GM19463 (cell line): ENCODE data around the gene OR7A5.
"Not testable (repeated sequence)": the region's sequence is repeated elsewhere in the genome, so short reads cannot be mapped to it uniquely, and the experiment has no call there.

Source experiments
- ATAC-seq: cut with Tn5 transposase; IDR thresholded peaks from one replicate; pipeline ENCODE4 v1.9.1; 2021; ENCODE audit warnings: mild to moderate bottlenecking, moderate library complexity; ENCODE audit not compliant: unreplicated experiment

OR7A5 gene

GRCh38 chr19:14785102-14785793 is 49.7 kb downstream of the OR7A5 start:
- ATAC-seq: peak; percentile 23

- ATAC-seq: peak; percentile 58
These were observed 50.3 kb downstream of the OR7A5 start for GRCh38 chr19:14784730-14785101.

DNA sequence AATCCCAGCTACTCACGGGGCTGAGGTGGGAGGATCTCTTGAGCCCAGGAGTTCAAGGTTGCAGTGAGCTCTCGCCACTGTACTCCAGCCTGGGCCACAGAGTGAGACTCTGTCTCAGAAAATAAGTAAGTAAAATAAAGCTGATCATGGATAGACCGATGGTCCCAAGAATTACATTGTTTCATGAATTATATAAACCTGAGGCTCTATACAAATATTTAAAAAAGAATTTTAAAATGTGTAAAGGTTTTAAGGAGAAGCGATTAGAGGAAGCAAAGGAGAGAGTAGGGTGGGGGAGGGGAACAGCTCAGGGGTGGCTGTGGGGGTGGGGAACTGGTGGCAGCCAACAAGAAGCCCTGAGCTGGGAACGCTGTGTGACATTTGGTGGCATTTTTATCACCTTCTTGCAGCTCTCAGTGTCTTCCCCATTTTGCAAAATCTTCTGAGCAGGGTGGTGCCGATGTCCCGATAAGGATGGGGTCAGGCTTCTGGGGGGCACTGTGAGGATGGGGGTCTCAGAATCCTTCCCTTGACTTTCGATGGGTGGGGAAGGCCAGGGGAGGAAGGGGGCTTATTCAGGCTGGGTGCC is 51.5 kb downstream of the OR7A5 start:
- ATAC-seq: not testable (repeated sequence)

DNA sequence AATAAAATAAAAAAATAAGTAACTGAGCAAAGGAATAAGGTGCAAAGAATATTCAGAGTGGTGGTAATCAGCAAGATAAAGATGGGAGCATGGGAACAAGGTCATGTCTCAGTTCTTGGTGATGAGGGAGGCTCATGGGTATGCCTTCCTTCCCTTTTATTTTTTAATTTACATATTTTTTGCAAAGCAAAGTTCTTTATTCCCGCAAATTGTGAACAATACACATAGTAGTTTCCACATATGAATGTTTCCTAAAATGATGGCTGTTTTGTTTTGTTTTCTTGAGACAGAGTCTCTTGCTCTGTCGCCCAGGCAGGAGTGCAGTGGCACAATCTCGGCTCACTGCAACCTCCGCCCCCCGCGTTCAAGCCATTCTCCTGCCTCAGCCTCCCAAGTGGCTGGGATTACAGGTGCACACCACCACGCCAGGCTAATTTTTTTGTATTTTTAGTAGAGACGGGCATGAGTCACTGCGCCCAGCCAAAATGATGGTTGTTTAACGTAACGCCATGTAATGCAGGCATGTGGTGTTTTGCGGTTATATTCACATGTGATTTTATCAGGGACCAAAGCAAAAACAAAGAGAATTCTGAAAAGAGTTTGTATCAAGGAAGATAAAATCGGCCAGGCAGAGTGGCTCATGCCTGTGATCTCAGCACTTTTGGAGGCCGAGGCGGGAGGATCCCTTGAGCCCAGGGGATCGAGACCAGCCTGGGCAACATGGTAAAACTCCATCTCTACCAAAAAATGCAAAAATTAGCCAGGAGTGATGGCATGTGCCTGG is 52.2 kb downstream of the OR7A5 start:
- no peak for ATAC-seq

DNA sequence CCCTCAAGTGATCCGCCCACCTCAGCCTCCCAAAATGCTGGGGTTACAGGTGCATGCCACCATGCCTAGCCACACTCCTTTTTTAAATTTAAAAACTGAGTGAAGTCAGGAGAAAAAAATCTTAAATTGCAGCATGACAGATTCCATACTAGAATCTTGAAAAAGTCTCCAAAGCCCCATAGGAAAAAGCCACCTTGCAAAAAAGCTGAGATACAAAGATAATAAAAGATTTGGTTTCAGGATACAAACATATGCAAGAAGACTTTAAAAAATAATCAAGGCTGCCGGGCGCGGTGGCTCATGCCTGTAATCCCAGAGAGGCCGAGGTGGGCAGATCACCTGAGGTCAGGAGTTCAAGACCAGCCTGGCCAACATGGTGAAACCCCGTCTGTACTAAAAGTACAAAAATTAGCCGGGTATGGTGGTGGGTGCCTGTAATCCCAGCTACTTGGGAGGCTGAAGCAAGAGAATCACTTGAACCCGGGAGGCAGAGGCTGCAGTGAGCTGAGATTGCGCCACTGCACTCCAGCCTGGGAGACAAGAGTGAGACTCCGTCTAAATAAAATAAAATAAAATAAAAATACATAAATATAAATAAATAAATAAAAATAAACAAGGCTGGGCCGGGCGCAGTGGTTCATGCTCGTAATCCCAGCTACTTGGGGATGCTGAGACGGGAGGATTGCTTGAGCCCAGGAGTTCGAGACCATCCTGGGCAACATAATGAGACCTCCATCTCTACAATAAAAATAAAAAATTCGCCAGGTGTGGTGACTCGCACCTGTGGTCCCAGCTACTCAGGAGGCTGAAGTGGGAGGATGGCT is 53.1 kb downstream of the OR7A5 start:
- not testable (repeated sequence) for ATAC-seq

- ATAC-seq: not testable (repeated sequence)
These were observed 54.3 kb downstream of the OR7A5 start for GRCh38 chr19:14780622-14781225.

- no peak for ATAC-seq
These were observed 55.8 kb downstream of the OR7A5 start for GRCh38 chr19:14779151-14779550.

- not testable (repeated sequence) for ATAC-seq
These were observed 56.7 kb downstream of the OR7A5 start, which contains the start of gene ADGRE2 for GRCh38 chr19:14778110-14778845. Gene ADGRE2 (minus strand): TSS chr19:14778560. CDS start chr19:14776756, 1,804 bp downstream.

- ATAC-seq: not testable (repeated sequence)
These were observed 57.3 kb downstream of the OR7A5 start for GRCh38 chr19:14777645-14778044.
